ENCODE data around the gene LCE3A.
A peak's percentile ranks its signal among the peaks of the same experiment; 100 is the strongest.
"Not testable (repeated sequence)": the region's sequence is repeated elsewhere in the genome, so short reads cannot be mapped to it uniquely, and the experiment has no call there.

The LCE3A gene, protein sequence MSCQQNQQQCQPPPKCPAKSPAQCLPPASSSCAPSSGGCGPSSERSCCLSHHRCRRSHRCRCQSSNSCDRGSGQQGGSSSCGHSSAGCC

DNA sequence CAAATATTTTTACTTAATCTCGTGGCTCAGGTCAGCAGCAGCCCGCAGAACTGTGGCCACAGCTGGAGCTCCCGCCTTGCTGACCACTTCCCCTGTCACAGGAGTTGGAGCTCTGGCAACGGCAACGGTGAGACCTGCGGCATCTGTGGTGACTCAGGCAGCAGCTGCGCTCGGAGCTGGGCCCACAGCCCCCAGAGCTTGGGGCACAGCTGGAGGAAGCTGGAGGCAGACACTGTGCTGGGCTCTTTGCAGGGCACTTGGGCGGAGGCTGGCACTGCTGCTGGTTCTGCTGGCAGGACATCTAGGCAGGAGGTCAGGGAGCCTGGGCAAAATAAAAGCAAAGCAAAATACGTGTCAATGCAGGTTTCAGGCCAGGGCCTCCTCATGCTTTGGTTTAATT lies at the start of gene LCE3A:
TSS of gene LCE3A (minus strand) at position 301 of the 400 bp plus-strand sequence. CDS start at position 301, 0 bp downstream.
- no peak for FAIRE-seq

DNA sequence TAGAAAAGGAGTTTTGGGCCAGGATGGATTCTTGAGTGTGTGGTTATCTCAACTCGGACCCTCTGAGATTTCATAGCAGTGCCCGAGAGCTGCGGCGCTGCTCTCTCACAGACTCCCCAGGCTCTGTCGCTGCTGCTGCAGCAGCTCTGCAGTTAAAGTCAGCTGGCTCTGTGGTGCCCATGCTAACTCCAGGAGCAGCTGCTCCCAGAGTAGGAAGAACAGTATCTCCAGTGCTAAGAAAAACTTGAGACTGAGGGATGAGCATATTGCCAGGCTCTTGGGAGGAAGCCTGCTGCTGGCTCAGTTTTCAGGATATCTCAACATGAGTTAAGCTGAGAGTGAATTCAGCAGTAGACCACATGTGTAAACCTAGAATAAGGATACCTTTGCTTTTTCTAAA lies 44.7 kb upstream of the LCE3A start:
- no peak for FAIRE-seq

DNA sequence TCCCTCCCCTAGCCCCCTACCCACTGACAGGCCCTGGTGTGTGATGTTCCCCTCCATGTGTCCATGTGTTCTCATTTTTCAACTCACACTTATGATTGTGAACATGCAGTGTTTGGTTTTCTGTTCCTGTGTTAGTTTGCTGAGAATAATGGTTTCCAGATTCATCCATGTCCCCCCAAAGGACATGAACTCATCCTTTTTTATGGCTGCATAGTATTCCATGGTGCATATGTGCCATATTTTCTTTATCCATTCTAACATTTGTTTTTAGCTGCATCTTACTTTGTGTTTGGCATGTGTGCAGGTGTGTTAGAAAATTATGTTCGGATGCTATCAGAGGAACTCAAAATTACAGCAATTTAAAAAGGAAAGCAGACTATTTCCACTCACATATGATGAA lies 43.3 kb upstream of the LCE3A start:
- FAIRE-seq, result not testable (repeated sequence)

DNA sequence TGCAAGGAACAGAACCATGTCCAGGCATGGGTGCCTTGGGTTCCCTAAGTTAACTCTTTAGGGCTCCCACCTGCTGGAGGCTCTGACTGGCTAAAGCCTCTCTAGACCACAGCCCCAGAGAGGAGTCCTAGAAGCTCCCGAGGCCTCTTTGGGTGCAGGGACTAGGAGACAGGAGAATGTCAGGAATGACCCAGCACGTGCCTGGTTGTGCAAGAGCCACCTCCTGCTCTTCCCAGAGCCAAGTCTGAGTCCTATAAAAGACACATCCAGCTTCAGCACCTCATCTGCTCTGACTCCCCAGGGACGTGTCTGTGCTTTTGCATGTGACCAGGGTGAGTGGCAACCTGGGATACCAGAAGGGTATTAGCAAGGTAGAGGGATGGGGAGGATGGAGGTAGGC lies 40.2 kb upstream of the LCE3A start, which contains the start of gene LCE2D:
TSS of gene LCE2D (plus strand) at position 283 of the 400 bp plus-strand sequence. CDS start 726 bp downstream, outside the sequence.
- no peak for FAIRE-seq

DNA sequence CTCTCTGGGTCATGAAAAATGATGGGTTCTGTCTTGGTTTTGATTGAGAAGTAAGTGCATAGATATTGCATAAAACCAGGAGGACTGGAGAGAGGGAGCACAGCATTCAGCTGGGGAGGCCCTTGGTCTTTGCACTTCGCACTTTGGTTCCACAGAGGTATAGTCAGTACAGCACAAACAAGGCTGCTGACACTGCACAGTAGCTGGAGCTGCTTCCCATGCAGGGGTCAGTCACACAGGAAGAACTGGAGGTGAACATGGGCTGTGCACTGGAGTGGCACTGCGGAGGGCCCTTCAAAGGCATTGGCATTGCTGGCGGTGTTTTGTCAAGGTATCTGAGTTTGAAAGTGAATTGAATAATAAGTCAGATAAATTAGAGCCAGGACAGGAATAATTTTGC lies 35.7 kb upstream of the LCE3A start:
- FAIRE-seq, result no peak

DNA sequence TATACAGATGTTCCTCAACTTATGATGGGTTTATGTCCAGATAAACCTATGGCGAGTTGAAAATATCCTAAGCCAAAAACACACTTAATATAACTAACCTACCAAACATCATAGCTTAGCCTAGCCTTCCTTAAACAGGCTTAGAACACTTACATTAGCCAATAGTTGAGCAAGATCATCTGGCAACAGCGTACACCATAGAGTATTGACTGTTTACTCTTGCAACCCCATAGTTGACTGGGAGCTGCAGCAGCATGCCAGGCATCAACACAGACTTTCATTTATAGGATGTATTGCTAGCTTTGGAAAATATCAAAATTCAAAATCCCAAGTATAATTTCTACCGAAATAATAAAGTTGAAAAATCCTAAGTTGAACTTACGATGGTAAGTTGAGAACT lies 34.8 kb upstream of the LCE3A start:
- FAIRE-seq, result no peak

DNA sequence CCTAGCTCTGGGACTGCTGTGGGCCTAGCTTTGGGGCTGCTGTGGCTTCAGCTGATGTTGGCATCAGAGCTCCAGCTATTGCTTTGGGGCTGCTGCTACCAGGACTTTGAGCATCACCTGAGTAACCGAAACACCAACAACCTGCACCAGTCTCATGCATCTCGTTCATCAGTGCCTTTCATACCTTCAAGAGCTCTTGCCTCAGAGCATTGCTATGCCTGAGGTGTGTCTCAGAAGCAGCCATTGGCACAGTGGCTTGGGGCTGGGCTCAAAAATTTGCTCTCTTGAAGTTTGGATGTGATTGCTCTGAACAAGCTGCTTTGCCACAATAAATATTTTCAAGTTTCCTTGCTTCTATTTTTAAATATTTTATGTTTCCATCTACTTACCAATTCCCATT lies 33.6 kb upstream of the LCE3A start:
- no peak for FAIRE-seq

DNA sequence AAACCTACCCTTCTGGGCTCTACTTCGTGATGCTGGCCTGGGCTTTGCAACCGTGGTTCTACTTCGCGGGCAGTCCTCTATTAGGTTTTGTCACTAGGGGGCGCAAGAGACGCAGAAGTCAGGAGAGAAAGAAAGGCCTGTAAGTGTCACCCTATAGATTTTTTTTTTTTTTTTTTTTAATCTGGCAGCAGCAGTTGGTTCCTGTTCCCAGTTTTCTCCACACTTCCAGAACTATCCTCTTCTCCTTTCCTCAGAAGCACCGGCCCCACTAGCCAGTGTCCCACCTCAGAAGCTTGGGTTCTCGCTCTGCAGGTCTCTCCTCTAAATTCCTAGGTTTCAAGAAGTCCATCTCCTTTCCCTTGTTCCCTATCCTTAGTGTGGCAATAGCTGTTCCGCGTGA lies 31.2 kb upstream of the LCE3A start:
- FAIRE-seq, result peak; percentile 91

DNA sequence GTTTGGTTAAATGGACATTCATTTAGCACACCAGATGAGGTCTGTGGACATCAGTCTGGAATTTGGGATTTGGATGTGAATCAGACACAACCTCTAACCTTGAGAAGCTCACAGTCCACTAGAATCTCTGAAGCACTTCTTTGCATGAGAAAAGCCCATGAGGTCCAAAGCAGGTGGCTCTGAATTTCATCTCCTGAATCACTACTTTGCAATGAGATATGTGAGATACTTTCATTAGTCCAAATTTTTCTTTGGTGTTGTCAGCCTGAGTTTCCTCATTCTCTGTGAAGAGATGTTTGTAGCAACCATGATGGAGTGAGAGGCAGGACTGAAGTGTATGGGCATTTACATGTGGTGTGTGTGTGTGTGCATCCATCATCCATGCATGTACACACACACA lies 23.8 kb upstream of the LCE3A start:
- FAIRE-seq, result no peak

DNA sequence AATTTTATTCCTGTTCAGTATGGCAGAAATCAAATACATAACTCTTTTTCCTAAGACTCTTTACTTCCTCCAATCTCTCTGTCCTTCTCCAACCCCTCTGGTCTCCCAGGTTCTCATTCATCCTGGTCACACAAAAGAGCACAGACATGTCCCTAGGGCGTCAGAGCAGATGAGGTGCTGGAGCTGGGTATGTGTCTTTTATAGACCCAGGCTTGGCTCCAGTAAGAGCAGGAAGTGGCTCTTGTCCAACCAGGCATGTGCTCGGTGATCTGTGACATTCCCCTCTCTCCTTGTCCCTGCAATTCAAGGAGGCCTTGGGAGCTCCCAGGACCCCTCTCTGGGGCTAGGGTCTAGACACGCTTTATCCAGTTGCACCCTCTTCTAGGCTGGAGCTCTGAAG lies 22.2 kb upstream of the LCE3A start:
- no peak for FAIRE-seq

DNA sequence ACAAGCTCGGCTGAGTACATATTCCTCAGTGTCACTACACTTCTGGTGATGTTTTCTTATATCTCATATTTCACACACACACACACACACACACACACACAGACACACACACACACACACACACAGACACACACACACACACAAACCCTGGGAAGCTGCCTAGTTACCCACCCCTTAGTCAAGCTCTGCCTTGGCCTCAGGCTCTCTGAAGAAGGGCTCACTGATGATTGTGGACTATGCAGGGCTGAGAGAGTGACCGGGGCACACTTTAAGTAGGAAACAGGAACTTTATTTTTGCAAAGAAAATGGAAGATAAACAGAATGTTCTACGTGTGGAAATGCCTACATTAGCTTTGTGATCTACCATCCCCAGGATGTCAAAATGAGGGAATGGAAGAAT lies 21.0 kb upstream of the LCE3A start:
- no peak for FAIRE-seq

DNA sequence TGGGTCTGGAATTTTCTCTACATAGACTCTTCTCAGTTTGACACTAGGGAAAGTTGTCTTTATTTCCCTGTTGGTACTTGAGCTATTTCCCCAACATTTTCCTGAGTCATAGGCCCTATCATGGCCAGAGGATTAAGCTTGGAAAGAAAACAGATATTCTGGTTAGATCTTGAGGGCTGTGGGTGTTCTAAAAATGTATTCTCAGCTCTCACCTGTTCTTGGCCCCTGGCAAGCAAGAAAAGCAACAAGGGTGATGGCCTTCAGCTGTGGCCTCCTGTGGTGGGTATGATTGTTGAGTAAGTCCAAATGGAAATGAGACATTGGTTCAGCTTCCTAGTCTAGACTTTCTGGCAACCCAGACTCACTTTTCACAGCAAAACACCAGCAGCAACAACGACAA lies 17.4 kb upstream of the LCE3A start:
- FAIRE-seq, result no peak

DNA sequence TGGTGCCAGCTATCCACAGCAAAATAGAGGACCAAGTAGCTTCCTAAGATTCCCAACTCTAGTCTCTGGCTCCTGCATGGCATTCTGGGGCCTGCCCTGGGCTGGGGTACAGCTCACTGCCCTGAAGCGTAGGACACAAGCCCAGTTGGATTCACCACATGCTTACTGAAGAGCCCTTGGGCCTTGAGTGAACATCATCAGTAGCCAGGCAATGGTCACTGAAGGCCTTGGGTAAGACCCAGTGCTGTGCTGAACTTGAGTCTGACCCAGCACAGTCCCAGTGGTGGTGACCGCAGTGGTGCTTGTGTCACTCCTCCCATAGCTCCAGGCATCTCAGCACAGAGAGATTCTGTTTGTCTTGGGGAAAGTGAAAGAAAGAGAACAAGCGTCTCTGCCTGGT lies 7.7 kb upstream of the LCE3A start:
- FAIRE-seq, result no peak

DNA sequence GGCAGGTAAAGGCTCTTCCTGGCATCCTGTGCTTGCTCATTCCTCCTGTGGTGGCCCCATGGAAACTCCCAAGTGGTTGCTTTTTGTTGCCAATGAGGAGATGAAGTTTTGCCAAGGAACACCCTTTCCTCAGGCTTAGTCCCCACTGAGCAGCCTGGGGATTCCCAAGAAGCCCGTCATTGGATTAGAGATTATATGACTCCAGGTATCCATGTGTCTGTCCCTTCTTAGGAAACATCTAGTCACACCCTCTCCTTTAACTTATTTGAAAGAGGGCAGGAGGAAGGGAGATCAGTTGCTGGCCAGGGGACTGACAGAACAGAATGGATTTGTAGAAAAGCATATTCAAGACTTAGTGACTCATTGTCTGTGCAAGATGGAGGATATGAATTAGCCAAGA lies 3.8 kb upstream of the LCE3A start:
- FAIRE-seq, result no peak

DNA sequence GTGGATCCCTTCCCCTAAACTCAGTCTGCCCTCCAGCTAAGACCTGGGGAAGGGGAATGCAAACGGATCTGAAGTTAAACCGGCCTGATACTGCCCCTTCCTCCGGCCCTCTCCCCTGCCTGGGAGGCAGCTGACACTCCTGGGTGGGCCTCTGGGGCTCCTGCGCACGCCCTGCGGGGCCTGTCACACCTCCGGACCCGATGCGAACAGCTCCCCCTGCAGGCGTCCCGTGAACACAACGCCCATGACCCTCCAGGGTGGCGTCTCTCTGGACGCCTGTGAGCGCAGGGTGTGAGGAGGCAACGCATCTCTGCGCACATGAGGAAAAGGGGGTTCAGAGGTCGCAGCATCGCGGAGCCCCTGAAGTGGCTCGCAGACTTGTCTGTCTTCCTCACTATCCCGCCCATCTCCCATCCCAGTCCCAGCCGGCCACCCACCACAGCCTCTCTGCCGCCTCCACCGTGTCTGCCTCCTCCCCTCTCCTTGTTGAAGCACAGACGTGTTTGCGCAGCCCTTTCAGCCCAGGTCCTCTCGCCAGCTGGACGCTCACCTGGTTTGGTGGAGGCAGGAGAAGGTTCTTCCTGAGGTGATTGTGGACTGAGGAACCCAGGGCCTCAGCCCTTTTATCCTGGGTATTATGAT lies 421 bp upstream of the LCE3A start:
- FAIRE-seq, result no peak

DNA sequence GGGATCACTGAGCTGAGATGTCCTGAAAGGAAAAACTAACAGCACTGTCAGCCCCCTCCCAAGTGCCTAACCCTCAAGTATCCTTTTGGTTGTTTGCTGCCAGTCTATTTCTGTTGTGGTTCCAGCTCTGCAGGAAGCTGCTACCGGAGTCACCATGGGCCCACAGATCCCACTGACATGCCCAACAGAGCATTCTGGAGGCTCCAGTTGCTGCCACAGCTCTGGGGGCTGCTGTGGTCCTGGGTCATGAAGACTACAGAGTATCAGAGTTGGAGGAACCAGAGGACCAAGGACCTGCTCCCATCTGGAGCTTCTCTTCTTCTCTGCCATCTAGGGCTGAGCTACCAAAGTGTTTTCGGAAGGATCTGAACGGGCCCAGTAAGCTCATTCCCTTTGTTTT lies 910 bp downstream of the LCE3A start:
- no peak for FAIRE-seq

DNA sequence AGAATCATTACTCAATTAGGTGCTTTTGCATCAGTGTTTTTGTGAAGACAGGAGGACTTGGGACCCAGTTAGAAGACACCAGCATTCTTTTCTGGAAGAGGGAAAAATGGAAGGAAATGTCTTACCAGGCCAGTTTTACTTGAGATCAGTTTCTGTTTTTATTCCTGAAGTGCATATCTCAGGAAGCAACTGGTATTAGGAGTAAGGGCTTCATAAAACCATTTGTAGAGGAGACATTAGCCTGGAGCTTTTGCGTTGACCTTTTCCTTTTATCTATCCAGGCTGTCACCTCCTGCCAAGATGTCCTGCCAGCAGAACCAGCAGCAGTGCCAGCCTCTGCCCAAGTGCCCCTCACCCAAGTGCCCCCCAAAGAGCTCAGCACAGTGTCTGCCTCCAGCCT lies 9.4 kb downstream of the LCE3A start, which contains the start of gene LCE3B:
TSS of gene LCE3B (plus strand) at position 301 of the 400 bp plus-strand sequence. CDS start at position 301, 0 bp downstream.
- FAIRE-seq, result no peak

DNA sequence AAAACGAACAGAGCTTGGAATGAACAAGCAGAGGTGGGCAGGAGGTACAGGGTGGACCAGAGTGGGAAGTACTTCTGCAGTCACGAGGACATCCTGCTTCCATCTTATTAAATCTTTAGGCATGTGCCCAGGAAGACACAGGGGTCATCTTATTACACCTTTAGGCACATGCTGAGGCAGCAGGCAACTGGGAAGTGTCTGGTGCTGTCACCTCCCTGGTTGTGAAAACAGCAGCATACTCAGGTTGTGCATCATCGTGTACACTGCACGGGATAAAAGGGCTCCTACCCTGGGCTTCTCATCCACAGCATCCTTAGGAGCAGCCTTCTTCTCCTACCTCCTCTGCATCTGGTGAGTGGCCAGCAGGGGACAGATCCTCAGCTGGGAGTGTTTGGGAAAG lies 23.0 kb downstream of the LCE3A start, which contains the start of gene LCE3C:
TSS of gene LCE3C (plus strand) at position 301 of the 400 bp plus-strand sequence. CDS start 498 bp downstream, outside the sequence.
- no peak for FAIRE-seq

DNA sequence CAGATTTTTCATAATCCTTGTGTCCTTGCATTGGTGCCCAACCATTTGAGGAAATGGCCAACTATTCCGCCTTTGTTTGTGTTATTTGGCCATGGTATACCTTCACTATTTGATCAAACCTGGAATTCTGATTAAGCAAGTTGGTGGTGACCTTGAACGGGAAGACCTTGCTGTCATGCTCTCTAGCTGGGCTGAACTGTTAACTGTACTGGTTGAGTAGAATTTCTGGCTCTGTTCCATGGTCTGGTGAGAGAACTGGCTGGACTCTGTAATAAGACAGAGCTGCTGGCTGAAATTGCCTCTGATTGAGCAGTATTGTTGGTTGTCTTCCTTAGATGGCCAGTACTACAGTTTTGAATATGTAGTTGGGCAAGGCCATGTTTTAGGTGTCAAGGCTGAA lies 25.9 kb downstream of the LCE3A start:
- no peak for FAIRE-seq

DNA sequence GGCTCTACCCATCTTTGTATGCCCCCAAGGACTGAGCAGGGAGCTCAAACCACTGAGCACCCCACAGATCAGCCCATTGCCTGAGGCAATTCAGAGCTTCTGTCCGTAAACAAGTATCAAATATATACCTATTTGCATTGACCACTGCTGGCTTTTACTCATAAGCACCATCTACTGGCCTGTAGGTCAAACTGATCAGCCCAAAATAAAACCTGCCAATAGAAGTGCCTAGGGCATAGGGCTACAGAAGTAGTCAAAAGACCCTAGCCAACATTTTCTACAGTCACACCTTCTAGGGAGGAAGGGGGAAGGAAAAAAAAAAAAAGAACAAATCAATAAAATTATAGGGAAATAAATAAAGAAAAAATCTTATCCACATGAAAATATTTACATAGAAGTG lies 37.3 kb downstream of the LCE3A start:
- no peak for FAIRE-seq

DNA sequence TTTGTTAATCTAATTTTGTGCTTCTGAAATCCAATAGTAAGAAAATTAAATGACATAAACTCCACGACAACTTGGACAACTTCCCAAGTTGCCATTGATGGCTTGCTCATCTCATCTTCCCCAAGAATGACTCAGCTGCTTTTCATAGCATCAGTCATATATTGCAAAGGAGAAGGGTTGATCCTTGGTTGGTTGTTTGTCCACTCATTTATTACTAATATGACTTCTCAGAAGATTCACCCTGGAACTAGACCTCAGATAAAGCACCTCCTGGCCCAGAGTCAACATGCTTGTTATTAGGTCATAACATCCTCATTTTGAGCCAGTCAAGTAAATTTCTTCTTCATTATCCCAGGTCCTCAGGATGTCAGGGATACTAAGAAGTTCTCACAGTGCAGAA lies 40.3 kb downstream of the LCE3A start:
- no peak for FAIRE-seq

DNA sequence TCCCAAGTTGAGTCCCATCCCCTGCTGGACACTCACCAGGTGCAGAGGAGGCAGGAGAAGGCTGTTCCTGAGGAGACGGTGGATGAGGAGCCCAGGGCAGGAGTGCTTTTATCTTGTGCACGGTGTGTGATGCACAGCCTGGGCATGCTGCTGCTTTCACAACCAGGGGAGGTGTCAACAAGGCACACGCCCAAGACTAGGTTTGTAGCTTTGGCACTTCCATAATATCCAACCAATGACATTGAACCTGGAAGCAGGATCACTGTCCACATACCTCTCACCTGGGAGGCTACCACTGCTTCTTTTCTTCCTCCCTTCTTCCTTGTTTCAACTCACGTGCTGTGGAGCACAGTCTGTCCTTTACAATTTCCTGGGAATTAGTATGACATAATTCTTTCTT lies 42.5 kb downstream of the LCE3A start, which contains the start of gene LCE3D:
TSS of gene LCE3D (minus strand) at position 84 of the 400 bp plus-strand sequence. CDS start 580 bp downstream, outside the sequence.
- FAIRE-seq, result no peak

DNA sequence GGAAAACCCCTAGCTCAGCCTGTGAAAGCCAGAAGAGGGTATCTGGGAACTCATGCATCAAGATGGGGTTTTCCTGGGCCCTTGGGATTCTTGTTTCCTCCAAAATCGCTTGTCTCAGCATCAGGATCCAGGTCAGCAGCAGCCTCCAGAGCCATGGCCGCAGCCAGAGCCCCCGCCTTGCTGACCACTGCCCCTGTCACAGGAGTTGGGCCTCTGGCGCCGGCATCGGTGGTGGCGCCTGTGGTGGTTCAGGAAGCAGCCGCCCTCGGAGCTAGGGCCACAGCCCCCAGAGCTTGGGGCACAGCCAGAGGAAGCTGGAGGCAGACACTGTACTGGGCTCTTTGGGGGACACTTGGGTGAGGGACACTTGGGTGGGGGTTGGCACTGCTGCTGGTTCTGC lies 43.4 kb downstream of the LCE3A start:
- not testable (repeated sequence) for FAIRE-seq

DNA sequence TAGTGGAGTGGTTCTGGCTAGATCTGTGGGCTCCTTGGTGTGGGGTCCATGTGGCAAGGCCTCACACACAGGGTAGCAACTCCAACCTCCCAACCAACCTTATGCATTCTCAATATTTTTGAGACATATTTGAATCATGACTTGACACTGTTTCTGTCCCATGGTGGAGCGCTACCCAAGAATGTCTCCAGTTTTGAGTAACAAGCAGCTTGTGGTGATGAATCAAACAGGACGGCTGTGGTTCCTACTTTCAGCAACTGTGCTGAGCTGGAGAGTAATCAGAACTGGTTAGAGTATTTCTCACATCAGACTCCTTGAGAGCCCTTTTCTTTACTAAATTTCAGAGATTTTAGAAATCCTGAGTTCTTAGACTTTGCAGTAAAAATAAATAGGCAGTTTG lies 45.7 kb downstream of the LCE3A start:
- FAIRE-seq, result no peak

All from TTC549 (cell line).